Lower lobe of right lung (tissue), 2 donors: Measurements from ENCODE around the gene MAPK1. TPM values are rescaled to one million over a fixed set of nuclear protein-coding genes. Genes with fewer than 3 reads are reported as not detected.

Experiments
- ATAC-seq, 2 donors: fragments of 200-7000 bp; cut with Tn5 transposase; one replicate each; pipeline ENCODE4 v1.9.1; 2020 to 2022; ENCODE audit warnings: mild to moderate bottlenecking in 2 of 2, moderate library complexity in 2 of 2
- DNase-seq: peaks from one replicate; pipeline ENCODE4 v3.0.0-alpha.2; 2020
- H3K27ac ChIP-seq: fragments of 200-600 bp; one replicate; pipeline ENCODE4 v1.8.0; 2022
- H3K27me3 ChIP-seq: fragments of 200-600 bp; one replicate; pipeline ENCODE4 v1.8.0; 2022; ENCODE audit warnings: low read depth
- H3K36me3 ChIP-seq: fragments of 200-600 bp; one replicate; pipeline ENCODE4 v1.8.0; 2022; ENCODE audit warnings: mild to moderate bottlenecking
- H3K4me1 ChIP-seq: fragments of 200-600 bp; one replicate; pipeline ENCODE4 v1.8.0; 2022
- H3K4me3 ChIP-seq: fragments of 200-600 bp; one replicate; pipeline ENCODE4 v1.8.0; 2022; ENCODE audit warnings: mild to moderate bottlenecking
- H3K9me3 ChIP-seq: fragments of 200-600 bp; one replicate; pipeline ENCODE4 v1.8.0; 2022
- CTCF ChIP-seq: fragments of 200-600 bp; IDR thresholded peaks from one replicate; pipeline ENCODE4 v1.8.0; 2022; ENCODE audit warnings: antibody characterized with exemption, mild to moderate bottlenecking
- intact Hi-C: fragments of 100-400 bp; cut with DNase I; formaldehyde crosslinking; loops from one replicate; pipeline ENCODE4 v1.11.0; 2022
- total RNA-seq: library from RNA; stranded (reverse); fragmentation: NEBNext Ultra II Directional; extraction: Animal tissue kit (Norgen Biotek cat#: 25700); gene quantifications from one replicate; pipeline ENCODE4 v1.2.1, GENCODE V29; 2021
- donor health status: DM: no; HTN: yes; CAD: no; lungs with severe emphysema.

Gene MAPK1
- total RNA-seq, 1 donor from 2014 or later, result 146 TPM

GRCh38 chr22:21778705-21779363, 88.6 kb downstream of the MAPK1 start:
- Histone ChIP-seq H3K4me1 (no peaks in the 10 kb centered on the region), H3K4me3 (no peak overlapping the region), H3K36me3 (peaks cover 57% of the 10 kb centered on the region), H3K27me3 (no peaks in the 10 kb centered on the region), H3K27ac (no peak overlapping the region), H3K9me3 (no peaks in the 10 kb centered on the region)
- TF ChIP-seq CTCF, result no peak
- DNase-seq (no peak), ATAC-seq (no peak)
- intact Hi-C loops, result no loop called here

GRCh38 chr22:21771631-21771976, 95.8 kb downstream of the MAPK1 start:
- TF ChIP-seq CTCF, result no peak
- DNase-seq, result no peak
- intact Hi-C loops, result no loop called here
- Histone ChIP-seq H3K9me3 (no peaks in the 10 kb centered on the region), H3K4me1 (no peaks in the 10 kb centered on the region), H3K27ac (no peak overlapping the region), H3K36me3 (peaks cover 73% of the 10 kb centered on the region), H3K27me3 (no peaks in the 10 kb centered on the region), H3K4me3 (no peak overlapping the region)
- no peak for ATAC-seq

- no peak for ATAC-seq
- intact Hi-C loops, result no loop called here
- H3K36me3 ChIP-seq, result peaks cover 96% of the 10 kb centered on the region
- DNase-seq, result no peak
- no peaks in the 10 kb centered on the region for H3K9me3 ChIP-seq
- H3K27me3 ChIP-seq, result no peaks in the 10 kb centered on the region
- no peak overlapping the region for H3K4me3 ChIP-seq
- TF ChIP-seq CTCF, result no peak
- no peak overlapping the region for H3K27ac ChIP-seq
- no peaks in the 10 kb centered on the region for H3K4me1 ChIP-seq
Measured at GRCh38 chr22:21768435-21768834, 99.0 kb downstream of the MAPK1 start.

- intact Hi-C loops, result no loop called here
- Histone ChIP-seq H3K4me3 (no peak overlapping the region), H3K9me3 (no peaks in the 10 kb centered on the region), H3K27me3 (no peaks in the 10 kb centered on the region), H3K36me3 (peaks cover 100% of the 10 kb centered on the region), H3K4me1 (no peaks in the 10 kb centered on the region), H3K27ac (peak overlapping the region; percentile 26)
- no peak for DNase-seq
- TF ChIP-seq CTCF, result no peak
- ATAC-seq, result peak; percentile 65 to 72
Measured at GRCh38 chr22:21766691-21767462, 100.6 kb downstream of the MAPK1 start.

- intact Hi-C loops, result no loop called here
- H3K9me3 ChIP-seq, result no peaks in the 10 kb centered on the region
- H3K27me3 ChIP-seq, result no peaks in the 10 kb centered on the region
- ATAC-seq (no peak), DNase-seq (no peak)
- H3K4me3 ChIP-seq, result no peak overlapping the region
- peaks cover 100% of the 10 kb centered on the region for H3K36me3 ChIP-seq
- TF ChIP-seq CTCF, result no peak
- peak overlapping the region; percentile 26 for H3K27ac ChIP-seq
- H3K4me1 ChIP-seq, result no peaks in the 10 kb centered on the region
Measured at GRCh38 chr22:21765909-21766529, 101.4 kb downstream of the MAPK1 start.
